ENCODE measurements around the gene SPACA6. TPM values are rescaled to one million over a fixed set of nuclear protein-coding genes. Genes with fewer than 3 reads are reported as not detected.

Gene SPACA6
- total RNA-seq, 1 experiment from 2014 or later: 6.3 TPM

GRCh38 chr19:51676566-51677083 lies 16.5 kb upstream of the SPACA6 start:
- no peak for DNase-seq
- H3K36me3 ChIP-seq (replicated peaks; ENCODE audit: control insufficient read depth, insufficient read depth, low read length): no peaks in the 10 kb centered on the region
- no peak overlapping the region for H3K4me3 ChIP-seq (ENCODE audit: insufficient read depth, low read depth, low read length)
- H3K27me3 ChIP-seq (ENCODE audit: control insufficient read depth, insufficient read depth, low read length): no peaks in the 10 kb centered on the region

GRCh38 chr19:51680474-51680873 lies 12.7 kb upstream of the SPACA6 start:
- Histone ChIP-seq H3K36me3 (replicated peaks; ENCODE audit: control insufficient read depth, insufficient read depth, low read length) (no peaks in the 10 kb centered on the region), H3K27me3 (ENCODE audit: control insufficient read depth, insufficient read depth, low read length) (no peaks in the 10 kb centered on the region), H3K4me3 (ENCODE audit: insufficient read depth, low read depth, low read length) (no peak overlapping the region)
- no peak for DNase-seq

GRCh38 chr19:51681286-51681941 lies 11.7 kb upstream of the SPACA6 start:
- H3K4me3 ChIP-seq (ENCODE audit: insufficient read depth, low read depth, low read length): no peak overlapping the region

GRCh38 chr19:51686171-51686570 lies 7.0 kb upstream of the SPACA6 start:
- no peaks in the 10 kb centered on the region for H3K36me3 ChIP-seq (replicated peaks; ENCODE audit: control insufficient read depth, insufficient read depth, low read length)
- no peak overlapping the region for H3K4me3 ChIP-seq (ENCODE audit: insufficient read depth, low read depth, low read length)
- H3K27me3 ChIP-seq (ENCODE audit: control insufficient read depth, insufficient read depth, low read length): no peaks in the 10 kb centered on the region
- DNase-seq: no peak

More at GRCh38 chr19:51681286-51681941, 11.7 kb upstream of the SPACA6 start:
- no peaks in the 10 kb centered on the region for H3K27me3 ChIP-seq (ENCODE audit: control insufficient read depth, insufficient read depth, low read length)
- H3K36me3 ChIP-seq (replicated peaks; ENCODE audit: control insufficient read depth, insufficient read depth, low read length): no peaks in the 10 kb centered on the region
- no peak for DNase-seq

- H3K36me3 ChIP-seq (replicated peaks; ENCODE audit: control insufficient read depth, insufficient read depth, low read length): no peaks in the 10 kb centered on the region
- DNase-seq: peak; percentile 67
- no peaks in the 10 kb centered on the region for H3K27me3 ChIP-seq (ENCODE audit: control insufficient read depth, insufficient read depth, low read length)
- H3K4me3 ChIP-seq (ENCODE audit: insufficient read depth, low read depth, low read length): peak overlapping the region; percentile 78
Measured at GRCh38 chr19:51687791-51688670, 5.1 kb upstream of the SPACA6 start.

GRCh38 chr19:51688671-51689571 lies 4.2 kb upstream of the SPACA6 start:
- DNase-seq: peak; percentile 91
- no peaks in the 10 kb centered on the region for H3K36me3 ChIP-seq (replicated peaks; ENCODE audit: control insufficient read depth, insufficient read depth, low read length)
- H3K27me3 ChIP-seq (ENCODE audit: control insufficient read depth, insufficient read depth, low read length): no peaks in the 10 kb centered on the region
- peak overlapping the region; percentile 78 for H3K4me3 ChIP-seq (ENCODE audit: insufficient read depth, low read depth, low read length)

GRCh38 chr19:51689751-51690453 lies 3.2 kb upstream of the SPACA6 start:
- Histone ChIP-seq H3K27me3 (ENCODE audit: control insufficient read depth, insufficient read depth, low read length) (no peaks in the 10 kb centered on the region), H3K4me3 (ENCODE audit: insufficient read depth, low read depth, low read length) (peak overlapping the region; percentile 78), H3K36me3 (replicated peaks; ENCODE audit: control insufficient read depth, insufficient read depth, low read length) (no peaks in the 10 kb centered on the region)
- DNase-seq: peak; percentile 89

GRCh38 chr19:51690454-51691073 lies 2.6 kb upstream of the SPACA6 start:
- H3K36me3 ChIP-seq (replicated peaks; ENCODE audit: control insufficient read depth, insufficient read depth, low read length): peaks cover 1% of the 10 kb centered on the region; the same call in 1 of the 2 replicates
- peak; percentile 85 for DNase-seq
- H3K27me3 ChIP-seq (ENCODE audit: control insufficient read depth, insufficient read depth, low read length): no peaks in the 10 kb centered on the region
- peak overlapping the region; percentile 78 for H3K4me3 ChIP-seq (ENCODE audit: insufficient read depth, low read depth, low read length)

- DNase-seq: no peak
- peaks cover 1% of the 10 kb centered on the region; the same call in 1 of the 2 replicates for H3K36me3 ChIP-seq (replicated peaks; ENCODE audit: control insufficient read depth, insufficient read depth, low read length)
- H3K27me3 ChIP-seq (ENCODE audit: control insufficient read depth, insufficient read depth, low read length): no peaks in the 10 kb centered on the region
- H3K4me3 ChIP-seq (ENCODE audit: insufficient read depth, low read depth, low read length): peak overlapping the region; percentile 78
Measured at GRCh38 chr19:51691074-51691583, 2.0 kb upstream of the SPACA6 start.

- Histone ChIP-seq H3K4me3 (ENCODE audit: insufficient read depth, low read depth, low read length) (peak overlapping the region; percentile 78), H3K36me3 (replicated peaks; ENCODE audit: control insufficient read depth, insufficient read depth, low read length) (peaks cover 1% of the 10 kb centered on the region; the same call in 1 of the 2 replicates), H3K27me3 (ENCODE audit: control insufficient read depth, insufficient read depth, low read length) (no peaks in the 10 kb centered on the region)
- peak; percentile 52 for DNase-seq
Measured at GRCh38 chr19:51691584-51692428, 1.3 kb upstream of the SPACA6 start.

- H3K27me3 ChIP-seq (ENCODE audit: control insufficient read depth, insufficient read depth, low read length): no peaks in the 10 kb centered on the region
- DNase-seq: peak; percentile 44
- no peak overlapping the region for H3K4me3 ChIP-seq (ENCODE audit: insufficient read depth, low read depth, low read length)
- H3K36me3 ChIP-seq (replicated peaks; ENCODE audit: control insufficient read depth, insufficient read depth, low read length): peaks cover 1% of the 10 kb centered on the region; the same call in 1 of the 2 replicates
Measured at GRCh38 chr19:51692468-51692867, 662 bp upstream of the SPACA6 start.

- no peak overlapping the region for H3K4me3 ChIP-seq (ENCODE audit: insufficient read depth, low read depth, low read length)
- H3K27me3 ChIP-seq (ENCODE audit: control insufficient read depth, insufficient read depth, low read length): no peaks in the 10 kb centered on the region
- H3K36me3 ChIP-seq (replicated peaks; ENCODE audit: control insufficient read depth, insufficient read depth, low read length): peaks cover 1% of the 10 kb centered on the region
- DNase-seq: no peak
Measured at GRCh38 chr19:51693819-51694218, 689 bp downstream of the SPACA6 start.
